Peyer's patch (tissue), 4 donors: Measurements from ENCODE around the gene CLMN.

Experiments used
- CTCF ChIP-seq, 6 experiments: fragments of 450-650 bp in 4 of 6; fragments of 200-600 bp in 2 of 6; sonication (generic) in 1 of 6; IDR thresholded peaks; one replicate each; pipeline ENCODE4 v1.5.1; 2017 to 2019; ENCODE audit warnings: antibody characterized with exemption in 6 of 6, mild to moderate bottlenecking in 3 of 6, moderate library complexity in 1 of 6
- POLR2A ChIP-seq, 2 donors: fragments of 450-650 bp; IDR thresholded peaks; one replicate each; pipeline ENCODE4 v1.5.1; 2017; ENCODE audit warnings: antibody characterized with exemption in 2 of 2, mild to moderate bottlenecking in 2 of 2, moderate library complexity in 2 of 2

- TF ChIP-seq POLR2A (IDR thresholded peaks at IDR 0.05) (no peak), CTCF (IDR thresholded peaks at IDR 0.05) (no peak)
Observed at GRCh38 chr14:95310635-95311380, 8.9 kb downstream of the CLMN start.
